NCI-H446 (cell line): ENCODE data around the gene ABCB9.
"Not testable (repeated sequence)": the region's sequence is repeated elsewhere in the genome, so short reads cannot be mapped to it uniquely, and the experiment has no call there.

ENCODE experiments used
- DNase-seq, 2 experiments: peaks; one replicate each; lab custom pipeline; 2025; lab: John Stamatoyannopoulos, UW

ABCB9 gene

DNA sequence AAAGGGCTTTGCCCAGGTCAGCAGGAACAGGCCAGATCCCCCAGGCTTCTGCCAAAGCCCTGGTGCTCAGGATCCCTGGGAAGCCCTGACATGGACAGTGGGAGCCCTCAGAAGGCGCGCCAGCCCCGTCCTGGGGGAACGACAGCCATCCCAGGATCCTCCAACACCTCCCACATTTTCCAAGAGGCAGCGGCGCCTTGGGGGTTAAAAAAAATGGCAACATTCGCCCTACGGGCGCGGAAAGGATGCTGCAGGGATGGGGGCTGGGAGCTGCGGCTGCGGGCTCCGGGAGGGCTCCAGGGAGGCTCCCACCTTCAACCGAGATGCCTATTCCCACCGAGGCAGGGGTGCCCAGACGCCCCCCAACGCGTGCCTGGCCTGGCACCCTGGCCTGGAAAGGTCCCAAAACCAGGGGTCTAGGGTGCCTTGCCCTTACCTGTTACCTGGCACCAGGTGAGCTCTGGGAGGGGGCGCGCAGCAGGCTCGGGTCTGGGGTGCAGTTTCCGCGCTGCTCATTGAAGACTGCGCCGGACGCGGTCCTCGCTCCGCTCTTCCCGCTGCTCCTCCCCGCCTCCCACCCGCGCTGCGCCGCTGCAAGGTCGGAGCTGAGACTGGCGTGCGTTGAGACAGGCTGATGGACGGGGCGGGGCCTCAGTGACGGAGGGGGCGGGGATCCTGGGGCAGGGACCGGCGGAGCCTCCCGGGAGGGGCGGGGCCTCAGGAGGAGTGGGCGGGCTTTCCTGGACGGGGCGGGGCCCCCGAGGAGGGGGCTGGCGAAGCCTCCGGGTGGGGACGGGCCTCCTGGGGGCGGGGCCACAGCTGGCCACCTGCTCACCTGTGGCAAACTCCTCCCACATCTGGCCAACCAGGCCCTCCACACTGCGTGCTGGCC lies at the start of gene ABCB9:
Gene ABCB9, minus strand, starts transcription at position 613 of the 892 bp plus-strand sequence. CDS start 6,228 bp downstream, outside the sequence.
- DNase-seq = peak; percentile 84 to 95

- DNase-seq = not testable (repeated sequence)
These were observed 48.2 kb upstream of the ABCB9 start for GRCh38 chr12:123014473-123014872.

DNA sequence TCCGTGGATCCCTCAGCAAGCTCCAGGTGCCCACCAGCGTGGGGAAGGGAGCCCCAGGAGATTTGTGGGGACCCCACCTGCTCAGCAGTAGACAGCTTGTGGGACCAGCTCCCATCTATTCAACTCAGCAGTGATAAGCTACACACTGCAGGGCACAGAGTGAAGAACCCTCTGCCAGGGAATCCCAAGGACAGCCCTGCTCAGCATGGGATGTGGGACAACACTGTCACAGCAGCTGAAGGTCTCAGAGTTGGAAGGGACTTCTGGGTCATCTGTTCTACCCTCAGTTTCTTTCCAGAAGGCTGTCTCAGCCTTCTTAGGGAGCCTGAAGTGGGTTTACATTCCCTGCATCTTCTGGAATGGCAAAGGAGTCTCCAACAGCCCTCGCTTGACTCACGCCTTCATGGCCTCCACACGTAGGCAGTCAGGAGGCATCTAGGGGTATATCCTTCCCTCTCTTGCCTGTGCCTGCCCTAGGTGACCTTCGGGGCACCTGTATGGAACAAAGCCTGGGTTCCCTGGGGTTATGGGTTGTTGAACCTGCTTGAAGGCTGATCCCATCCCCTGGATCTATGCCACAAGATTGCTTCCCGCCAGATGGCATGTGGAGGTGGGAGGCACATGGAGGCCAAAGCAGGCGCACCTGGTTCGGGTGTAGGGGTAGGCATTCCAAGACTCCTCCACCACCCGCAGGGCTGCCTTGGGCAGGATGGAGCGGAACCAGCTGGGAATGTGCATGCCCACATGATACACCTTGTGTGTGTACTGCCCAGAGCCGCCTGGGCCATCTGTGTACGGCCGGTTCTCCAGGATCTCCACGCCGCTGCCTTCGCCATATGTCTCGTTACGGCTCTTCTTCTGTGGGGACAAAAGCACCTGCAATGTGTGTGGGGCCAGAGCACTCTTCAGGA lies 47.2 kb upstream of the ABCB9 start:
- no peak for DNase-seq

DNA sequence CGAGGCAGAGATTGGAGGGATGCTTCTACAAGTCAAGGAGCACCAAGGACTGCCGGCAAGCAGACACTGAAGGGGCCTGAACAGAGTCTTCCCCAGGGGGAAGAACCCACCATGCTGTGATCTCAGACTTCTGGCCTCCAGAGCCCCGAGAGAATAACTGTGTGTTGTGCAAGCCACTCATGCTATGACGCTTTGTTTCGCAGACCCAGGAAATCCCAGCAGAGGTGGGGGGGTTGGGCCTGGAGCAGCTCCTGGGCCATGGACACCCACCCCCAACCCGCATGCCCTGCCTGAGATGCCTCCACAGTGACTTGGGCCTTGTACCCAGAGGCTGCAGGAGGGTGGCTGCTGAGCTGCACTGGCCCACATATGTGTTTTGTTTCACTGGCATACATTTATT lies 45.4 kb upstream of the ABCB9 start:
- no peak for DNase-seq

DNA sequence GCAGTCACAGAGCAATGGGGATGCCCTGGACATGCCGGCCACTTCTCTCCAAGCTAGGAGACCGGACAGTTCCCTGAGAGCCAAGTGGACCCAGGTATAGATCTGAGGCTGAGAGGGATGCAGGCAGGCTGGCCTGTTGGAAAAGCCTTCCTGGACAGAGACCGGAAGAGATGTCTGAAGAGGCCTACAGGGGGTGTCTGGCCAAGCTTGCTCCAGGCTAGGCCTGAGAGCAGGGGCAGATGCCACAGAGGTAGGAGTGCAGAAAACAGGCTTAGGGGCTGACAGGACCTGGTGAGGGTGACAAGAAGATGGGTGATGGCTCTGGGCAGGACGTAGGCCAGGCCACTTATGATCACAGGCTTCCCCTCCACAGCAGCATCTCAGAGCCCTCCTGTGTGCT lies 44.4 kb upstream of the ABCB9 start:
- no peak for DNase-seq

- DNase-seq = no peak
These were observed 43.8 kb upstream of the ABCB9 start for GRCh38 chr12:123010110-123010509.

GRCh38 chr12:123006977-123007376 lies 40.7 kb upstream of the ABCB9 start:
- no peak for DNase-seq

DNA sequence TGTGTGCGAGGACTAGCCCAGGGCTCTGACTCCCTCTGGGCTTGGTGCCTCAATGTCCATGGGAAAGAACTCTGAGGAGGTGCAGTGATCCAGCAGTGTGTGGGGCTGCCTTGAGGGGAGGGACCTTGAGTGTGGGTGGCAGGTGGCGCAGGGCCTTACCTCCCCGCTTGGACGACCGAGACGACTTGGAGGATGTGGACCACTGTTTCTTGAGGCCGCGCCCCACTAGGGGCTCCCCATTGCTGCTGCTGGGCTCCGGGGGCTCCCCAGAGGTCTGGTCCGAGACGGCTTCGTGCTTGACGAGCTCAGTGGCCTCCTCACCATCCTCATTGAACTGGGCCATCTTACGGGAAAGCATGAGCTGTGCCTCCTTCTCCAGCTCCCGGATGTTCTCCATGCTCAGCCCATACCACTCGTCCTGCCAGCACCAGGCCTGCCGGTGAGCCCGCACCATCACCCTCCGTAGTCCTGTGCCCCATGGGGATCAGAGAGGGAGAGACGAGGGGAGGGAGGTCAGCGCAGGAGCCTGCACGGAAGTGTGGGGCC lies 38.9 kb upstream of the ABCB9 start:
- no peak for DNase-seq

DNA sequence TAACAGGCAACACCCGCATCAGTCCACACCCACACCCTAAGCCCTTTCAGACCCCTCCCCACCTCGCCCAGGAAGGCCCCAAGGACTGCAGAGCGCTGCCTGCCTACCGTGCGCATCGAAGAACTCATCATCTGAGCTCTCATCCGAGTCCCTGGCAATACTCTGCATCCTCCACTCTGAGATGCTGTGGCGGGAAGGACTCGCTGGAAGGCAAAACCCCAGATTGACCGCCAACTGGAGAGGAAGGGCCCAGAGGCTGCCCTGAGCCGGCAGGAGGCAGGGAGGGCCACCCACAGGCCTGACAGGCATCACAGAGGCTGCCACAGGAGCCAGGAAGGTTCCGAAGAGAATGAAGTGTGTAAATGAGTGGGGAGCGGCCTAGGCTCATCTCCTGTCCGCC lies 38.0 kb upstream of the ABCB9 start:
- no peak for DNase-seq

DNA sequence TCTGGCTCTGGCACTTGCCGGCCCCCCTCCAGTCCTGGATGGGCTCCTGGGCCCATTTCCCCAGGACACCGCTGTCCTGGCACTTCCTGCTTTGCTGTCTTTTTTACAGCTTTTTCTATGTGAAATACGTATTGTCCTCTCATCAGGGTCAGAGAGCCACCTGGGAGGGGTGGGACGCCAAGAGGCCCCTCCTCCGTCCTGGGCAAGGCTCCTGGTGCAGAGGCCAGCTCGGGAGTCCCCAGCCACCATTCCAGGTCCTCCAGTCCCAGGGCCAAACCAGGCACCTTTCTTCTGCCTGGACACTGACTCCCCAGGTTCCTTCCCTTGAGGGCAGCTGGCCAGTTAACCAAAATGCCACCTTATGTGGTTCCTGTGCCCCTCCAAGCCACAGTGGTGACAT lies 37.0 kb upstream of the ABCB9 start:
- no peak for DNase-seq

DNA sequence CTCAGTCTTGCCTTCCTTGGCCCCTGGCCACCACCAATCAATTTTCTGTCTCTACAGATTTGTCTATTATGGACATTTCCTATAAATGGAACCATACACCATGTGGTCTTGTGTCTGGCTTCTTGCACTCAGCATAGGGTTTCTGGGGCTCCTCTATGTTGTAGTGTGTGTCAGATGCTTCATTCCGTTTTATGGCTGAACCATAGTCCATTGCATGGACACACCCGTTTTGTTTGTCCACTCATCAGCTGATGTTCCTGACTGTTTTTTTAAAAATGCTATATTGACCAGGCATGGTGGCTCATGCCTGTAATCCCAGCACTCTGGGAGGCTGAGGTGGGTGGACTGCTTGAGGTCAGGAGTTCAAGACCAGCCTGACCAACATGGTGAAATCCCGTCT lies 35.2 kb upstream of the ABCB9 start:
- no peak for DNase-seq

DNA sequence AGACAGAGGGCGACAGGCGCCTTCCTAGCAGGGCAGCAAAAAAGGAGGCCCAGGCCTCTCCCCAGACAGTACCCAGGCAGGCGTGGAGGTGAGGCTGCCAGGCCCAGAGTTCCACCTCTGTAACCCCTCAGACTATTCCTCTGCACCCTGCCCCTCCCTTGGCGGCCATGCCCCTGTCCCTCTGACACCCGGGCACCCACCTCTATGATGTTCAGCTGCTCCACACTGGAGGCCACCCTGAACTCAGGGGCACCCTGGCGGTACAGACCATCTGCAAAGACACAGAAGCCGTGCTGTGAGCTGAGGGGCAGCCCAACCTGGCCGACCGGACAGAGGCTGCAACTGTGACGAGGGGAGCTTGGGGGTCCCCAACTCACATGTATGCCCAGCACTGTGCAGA lies 34.3 kb upstream of the ABCB9 start:
- DNase-seq = no peak

DNA sequence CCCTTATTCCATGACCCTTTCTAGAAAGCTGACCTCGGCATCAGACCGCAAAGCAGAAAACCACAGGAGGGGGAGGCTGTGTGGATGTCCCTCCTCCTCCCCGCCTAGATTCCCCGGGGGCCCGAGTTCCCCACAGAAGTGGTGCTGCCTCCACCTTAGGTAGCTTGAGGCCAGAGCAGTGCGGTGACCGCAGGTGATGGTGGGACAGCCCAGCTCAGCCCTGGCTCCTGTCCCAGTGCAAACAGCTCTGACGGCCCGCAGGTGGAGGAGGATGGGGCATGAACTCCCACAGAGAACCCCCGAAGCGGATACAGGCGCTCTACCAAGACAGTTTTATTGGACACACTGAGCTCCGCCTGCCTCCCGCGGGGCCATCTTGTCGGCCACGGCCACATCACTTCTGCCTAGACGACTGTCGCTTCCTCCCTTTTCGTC lies 33.7 kb upstream of the ABCB9 start:
- DNase-seq = no peak

- DNase-seq = no peak
These were observed 33.1 kb upstream of the ABCB9 start for GRCh38 chr12:122999196-122999946.

- no peak for DNase-seq
These were observed 32.1 kb upstream of the ABCB9 start for GRCh38 chr12:122998316-122998715.

- DNase-seq = no peak
These were observed 31.3 kb upstream of the ABCB9 start for GRCh38 chr12:122997343-122998250.

GRCh38 chr12:122996621-122997342 lies 30.5 kb upstream of the ABCB9 start:
- DNase-seq = no peak

DNA sequence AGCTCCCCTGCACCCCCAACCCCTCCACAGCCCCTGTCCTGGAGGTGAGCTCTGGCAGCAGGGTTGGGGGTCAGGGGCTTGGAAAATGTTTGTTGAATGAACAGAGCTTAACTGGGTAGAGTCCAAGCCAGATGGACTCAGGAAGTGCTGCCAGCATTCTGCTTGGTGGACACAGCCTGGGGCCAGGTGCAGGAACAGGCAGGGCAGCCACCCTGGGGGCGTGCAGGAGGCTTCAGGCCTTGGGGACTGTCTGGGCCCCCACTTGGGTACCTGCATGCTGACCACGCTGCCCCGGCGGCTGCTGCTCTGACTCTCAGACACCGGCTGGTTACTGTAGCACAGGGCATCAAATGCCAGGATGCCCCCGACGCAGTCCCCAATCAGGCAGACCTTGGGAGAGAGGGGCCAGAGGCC lies 29.9 kb upstream of the ABCB9 start:
- DNase-seq = no peak

GRCh38 chr12:122995503-122996187 lies 29.4 kb upstream of the ABCB9 start:
- no peak for DNase-seq
